Brain microvascular endothelial cell (primary cell): ENCODE data around the gene WRAP73.

Source experiments
- DNase-seq: peaks from one replicate; pipeline ENCODE4 v3.0.0-alpha.2; 2020
- H3K27ac ChIP-seq: fragments of 250-450 bp; sonication (Bioruptor Pico); 2 replicates; pipeline ENCODE4 v1.5.1; 2020; ENCODE audit warnings: mild to moderate bottlenecking, moderate library complexity
- H3K27me3 ChIP-seq: fragments of 250-450 bp; sonication (Bioruptor Pico); replicated peaks from 2 replicates; pipeline ENCODE4 v1.5.1; 2020; ENCODE audit warnings: mild to moderate bottlenecking
- H3K36me3 ChIP-seq: fragments of 250-450 bp; sonication (Bioruptor Pico); replicated peaks from 2 replicates; pipeline ENCODE4 v1.5.1; 2020; ENCODE audit warnings: mild to moderate bottlenecking
- H3K4me3 ChIP-seq: 2 replicates; pipeline ENCODE4 v1.5.1; 2011; ENCODE audit warnings: low read depth, mild to moderate bottlenecking, control low read depth, low read length, moderate library complexity
- in situ Hi-C: cut with HindIII; loops from 2 replicates; pipeline ENCODE4 v1.10.0; 2017; ENCODE audit warnings: low sequenced_read_pairs, low pct_ligation_motif_present
- TF ChIP-seq, protein P1 (sequence below): IDR thresholded peaks from 2 replicates; pipeline ENCODE4 v1.5.1; 2011; ENCODE audit warnings: low read depth, mild to moderate bottlenecking, moderate library complexity, low read length, control low read depth, inconsistent platforms; ENCODE audit errors: missing control alignments

WRAP73 gene

DNA sequence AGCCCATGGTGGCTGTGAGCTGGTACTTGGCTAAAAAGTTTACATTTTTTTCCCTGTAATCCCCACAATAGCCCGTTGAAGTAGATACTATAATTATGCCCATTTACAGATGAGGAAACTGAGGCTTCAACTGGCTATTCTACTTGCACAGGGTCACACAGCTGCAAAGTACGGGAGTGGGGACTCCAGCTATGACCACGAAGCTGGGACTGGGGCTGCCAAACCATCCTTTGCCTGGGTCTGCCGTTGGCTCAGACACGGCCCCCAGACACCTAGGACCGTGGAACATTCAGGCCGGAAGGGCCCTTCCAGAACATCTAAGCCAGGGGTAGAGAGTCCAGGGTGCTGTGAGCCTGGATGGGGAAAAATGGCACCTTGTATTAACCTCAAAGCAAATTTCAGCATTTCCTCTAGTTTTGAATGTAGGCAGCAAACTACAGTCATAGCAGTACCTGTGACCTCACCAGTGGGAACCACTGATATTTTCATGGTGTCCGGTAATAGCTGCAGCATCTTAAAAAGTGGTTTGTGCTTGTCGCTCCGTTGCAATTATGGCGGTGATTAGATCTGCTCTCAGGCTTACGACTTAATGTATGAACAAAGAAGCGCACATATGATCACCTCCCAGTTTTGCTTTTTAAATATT, 6.7 kb upstream of the WRAP73 start:
- peaks cover 51% of the 10 kb centered on the region for H3K27me3 ChIP-seq

DNA sequence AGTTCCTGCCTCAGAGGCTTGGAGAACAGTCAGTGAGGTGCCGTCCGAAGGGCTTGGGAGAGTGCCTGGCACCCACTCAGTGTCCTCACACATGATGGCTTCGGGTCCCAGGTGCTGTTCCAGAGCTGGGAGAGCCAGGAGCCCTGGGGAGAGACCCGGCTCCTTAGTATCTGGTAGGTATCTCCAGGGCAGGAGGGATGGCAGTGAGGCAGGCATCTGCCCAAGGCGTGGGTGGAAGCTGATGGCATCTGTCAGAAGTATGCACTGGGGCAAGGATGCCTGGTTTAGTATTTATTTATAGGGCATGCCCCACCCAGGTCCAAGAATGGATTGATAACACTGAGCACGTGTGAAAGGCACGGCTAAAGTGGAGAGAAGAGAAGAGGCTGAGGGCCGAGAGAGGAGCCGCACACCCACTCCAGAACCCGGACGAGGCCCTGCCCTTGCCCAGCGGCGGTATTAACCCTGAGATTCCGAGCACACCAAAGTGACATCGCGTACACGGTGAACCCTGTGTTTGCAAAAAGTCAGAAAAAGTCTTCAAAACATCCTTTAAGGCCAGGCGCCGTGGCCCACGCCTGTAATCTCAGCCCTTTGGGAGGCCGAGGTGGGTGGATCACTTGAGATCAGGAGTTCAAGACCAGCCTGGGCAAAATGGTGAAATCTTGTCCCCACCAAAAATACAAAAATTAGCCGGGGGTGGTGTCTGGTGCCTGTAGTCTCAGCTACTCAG, 4.8 kb upstream of the WRAP73 start:
- Histone ChIP-seq H3K4me3 (no peak overlapping the region), H3K27ac (no peak overlapping the region), H3K27me3 (peaks cover 59% of the 10 kb centered on the region), H3K36me3 (no peaks in the 10 kb centered on the region)
- in situ Hi-C loops = no loop called here
- DNase-seq = no peak
- TF ChIP-seq, protein P1, sequence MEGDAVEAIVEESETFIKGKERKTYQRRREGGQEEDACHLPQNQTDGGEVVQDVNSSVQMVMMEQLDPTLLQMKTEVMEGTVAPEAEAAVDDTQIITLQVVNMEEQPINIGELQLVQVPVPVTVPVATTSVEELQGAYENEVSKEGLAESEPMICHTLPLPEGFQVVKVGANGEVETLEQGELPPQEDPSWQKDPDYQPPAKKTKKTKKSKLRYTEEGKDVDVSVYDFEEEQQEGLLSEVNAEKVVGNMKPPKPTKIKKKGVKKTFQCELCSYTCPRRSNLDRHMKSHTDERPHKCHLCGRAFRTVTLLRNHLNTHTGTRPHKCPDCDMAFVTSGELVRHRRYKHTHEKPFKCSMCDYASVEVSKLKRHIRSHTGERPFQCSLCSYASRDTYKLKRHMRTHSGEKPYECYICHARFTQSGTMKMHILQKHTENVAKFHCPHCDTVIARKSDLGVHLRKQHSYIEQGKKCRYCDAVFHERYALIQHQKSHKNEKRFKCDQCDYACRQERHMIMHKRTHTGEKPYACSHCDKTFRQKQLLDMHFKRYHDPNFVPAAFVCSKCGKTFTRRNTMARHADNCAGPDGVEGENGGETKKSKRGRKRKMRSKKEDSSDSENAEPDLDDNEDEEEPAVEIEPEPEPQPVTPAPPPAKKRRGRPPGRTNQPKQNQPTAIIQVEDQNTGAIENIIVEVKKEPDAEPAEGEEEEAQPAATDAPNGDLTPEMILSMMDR = no peak

More for the DNA sequence above, 6.7 kb upstream of the WRAP73 start:
- no peak overlapping the region for H3K27ac ChIP-seq
- TF ChIP-seq, protein P1 = no peak
- in situ Hi-C loops = no loop called here
- H3K36me3 ChIP-seq = no peaks in the 10 kb centered on the region
- DNase-seq = no peak
- no peak overlapping the region for H3K4me3 ChIP-seq

DNA sequence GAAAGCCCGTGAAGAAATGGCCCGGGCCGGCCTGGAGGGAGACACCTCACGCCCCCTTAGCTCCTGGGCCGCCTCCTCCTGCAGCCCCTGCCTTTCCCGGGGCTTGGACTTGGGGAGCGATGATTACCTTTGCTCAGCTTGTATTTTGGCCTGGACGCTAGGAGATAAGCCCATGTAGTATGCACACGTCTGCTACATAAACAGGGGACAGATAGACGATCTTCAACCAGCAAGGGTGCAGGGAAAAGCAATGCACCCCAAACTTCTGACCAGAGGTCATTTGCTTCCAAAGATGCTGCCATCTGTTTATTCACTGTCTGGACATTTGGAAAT, 3.3 kb upstream of the WRAP73 start:
- no peaks in the 10 kb centered on the region for H3K36me3 ChIP-seq
- H3K4me3 ChIP-seq = no peak overlapping the region
- TF ChIP-seq, protein P1 = no peak
- no peak for DNase-seq
- in situ Hi-C loops = no loop called here
- H3K27ac ChIP-seq = no peak overlapping the region
- peaks cover 59% of the 10 kb centered on the region for H3K27me3 ChIP-seq

DNA sequence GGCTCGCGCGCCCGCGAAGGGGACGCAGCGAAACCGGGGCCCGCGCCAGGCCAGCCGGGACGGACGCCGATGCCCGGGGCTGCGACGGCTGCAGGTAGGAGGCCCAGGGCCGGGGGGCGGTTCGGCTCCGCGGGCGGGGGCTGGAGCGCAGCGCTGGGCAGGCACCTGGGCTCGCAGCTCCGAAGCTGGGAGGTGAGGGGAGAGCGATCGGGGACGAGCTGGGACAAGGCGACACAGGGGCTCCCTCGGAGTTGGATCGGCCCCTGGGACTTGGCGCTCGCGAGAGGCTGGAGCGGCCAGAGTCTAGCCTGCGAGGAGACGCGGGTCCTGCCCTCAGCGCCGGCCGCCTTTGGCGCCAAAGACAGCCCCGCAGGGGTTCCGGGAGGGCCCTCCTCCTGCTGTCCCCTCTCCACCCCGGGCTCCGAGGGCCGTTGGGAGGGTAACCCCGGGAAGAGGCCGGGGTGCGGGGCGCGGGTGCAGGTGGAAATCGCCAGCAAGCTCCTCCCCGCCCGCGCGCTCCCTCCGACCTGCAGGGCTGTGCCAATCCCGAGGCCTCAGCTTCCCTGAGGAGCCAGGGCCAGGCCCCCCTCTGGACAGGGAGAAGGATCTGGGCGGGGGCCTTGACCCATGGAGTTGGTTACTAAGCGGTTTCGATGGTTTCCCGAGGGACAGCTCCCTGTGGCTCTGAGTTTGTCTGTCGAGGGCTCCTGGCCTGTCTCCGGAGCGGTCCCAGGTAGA, 2.8 kb upstream of the WRAP73 start:
- DNase-seq = no peak
- no peaks in the 10 kb centered on the region for H3K36me3 ChIP-seq
- TF ChIP-seq, protein P1 = no peak
- no peak overlapping the region for H3K27ac ChIP-seq
- H3K27me3 ChIP-seq = peaks cover 59% of the 10 kb centered on the region
- in situ Hi-C loops = no loop called here
- H3K4me3 ChIP-seq = no peak overlapping the region

DNA sequence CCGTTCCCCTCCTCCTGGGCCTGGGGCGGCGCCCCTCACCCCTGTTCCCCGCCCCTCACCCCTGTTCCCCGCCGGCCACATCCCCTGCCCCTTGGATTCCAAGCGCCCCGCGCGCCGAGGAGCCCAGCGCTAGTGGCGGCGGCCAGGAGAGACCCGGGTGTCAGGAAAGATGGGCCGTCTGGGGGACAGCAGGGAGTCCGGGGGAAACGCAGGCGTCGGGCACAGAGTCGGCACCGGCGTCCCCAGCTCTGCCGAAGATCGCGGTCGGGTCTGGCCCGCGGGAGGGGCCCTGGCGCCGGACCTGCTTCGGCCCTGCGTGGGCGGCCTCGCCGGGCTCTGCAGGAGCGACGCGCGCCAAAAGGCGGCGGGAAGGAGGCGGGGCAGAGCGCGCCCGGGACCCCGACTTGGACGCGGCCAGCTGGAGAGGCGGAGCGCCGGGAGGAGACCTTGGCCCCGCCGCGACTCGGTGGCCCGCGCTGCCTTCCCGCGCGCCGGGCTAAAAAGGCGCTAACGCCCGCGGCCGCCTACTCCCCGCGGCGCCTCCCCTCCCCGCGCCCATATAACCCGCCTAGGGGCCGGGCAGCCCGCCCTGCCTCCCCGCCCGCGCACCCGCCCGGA, 2.1 kb upstream of the WRAP73 start, which contains the start of gene TP73:
Gene TP73 (plus strand): TSS at position 587 of the 618 bp plus-strand sequence. CDS start 29,850 bp downstream, outside the sequence.
- Histone ChIP-seq H3K4me3 (no peak within 1 kb of the TSS), H3K27me3 (peaks cover 58% of the 10 kb centered on the region), H3K36me3 (peaks cover 3% of the 10 kb centered on the region), H3K27ac (no peak within 1 kb of the TSS)
- no peak for DNase-seq
- TF ChIP-seq, protein P1 = no peak
- in situ Hi-C loops = no loop called here
